ENCODE measurements around the gene CACNA1D.

DNA sequence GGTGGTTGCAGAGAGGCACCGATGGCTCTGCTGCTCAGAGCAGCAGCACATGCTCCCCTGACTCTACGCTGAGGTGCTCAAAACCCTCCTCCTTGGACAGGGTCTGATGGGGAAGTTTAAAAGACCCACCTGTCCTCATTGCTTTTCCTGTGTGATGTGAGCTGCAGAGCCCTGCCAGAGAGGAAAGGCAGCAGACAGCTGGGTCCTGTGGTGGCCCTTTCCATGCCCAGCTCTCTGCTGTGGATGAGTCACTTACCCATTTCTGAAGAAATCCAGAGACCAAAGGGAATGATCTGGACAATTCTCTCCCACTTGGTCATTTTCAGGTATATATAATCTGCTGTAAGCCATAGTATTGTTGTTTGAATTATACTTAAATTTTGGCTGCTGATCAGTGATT lies 230.2 kb downstream of the CACNA1D start:
- no peak for TF ChIP-seq CREM (IDR thresholded peaks at IDR 0.05; ENCODE audit: low read depth)
- TF ChIP-seq, protein P1, sequence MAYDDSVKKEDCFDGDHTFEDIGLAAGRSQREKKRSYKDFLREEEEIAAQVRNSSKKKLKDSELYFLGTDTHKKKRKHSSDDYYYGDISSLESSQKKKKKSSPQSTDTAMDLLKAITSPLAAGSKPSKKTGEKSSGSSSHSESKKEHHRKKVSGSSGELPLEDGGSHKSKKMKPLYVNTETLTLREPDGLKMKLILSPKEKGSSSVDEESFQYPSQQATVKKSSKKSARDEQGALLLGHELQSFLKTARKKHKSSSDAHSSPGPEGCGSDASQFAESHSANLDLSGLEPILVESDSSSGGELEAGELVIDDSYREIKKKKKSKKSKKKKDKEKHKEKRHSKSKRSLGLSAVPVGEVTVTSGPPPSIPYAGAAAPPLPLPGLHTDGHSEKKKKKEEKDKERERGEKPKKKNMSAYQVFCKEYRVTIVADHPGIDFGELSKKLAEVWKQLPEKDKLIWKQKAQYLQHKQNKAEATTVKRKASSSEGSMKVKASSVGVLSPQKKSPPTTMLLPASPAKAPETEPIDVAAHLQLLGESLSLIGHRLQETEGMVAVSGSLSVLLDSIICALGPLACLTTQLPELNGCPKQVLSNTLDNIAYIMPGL (CRISPR knock-in tag; IDR thresholded peaks at IDR 0.05), result no peak
- no peak for TF ChIP-seq RFX5 (IDR thresholded peaks at IDR 0.05; ENCODE audit: low read depth, low read length)
- no peak for TF ChIP-seq MAX (CRISPR knock-in tag; IDR thresholded peaks at IDR 0.05)

Measured in K562 (cell line).